ENCODE measurements around the gene PDE4D.

DNA sequence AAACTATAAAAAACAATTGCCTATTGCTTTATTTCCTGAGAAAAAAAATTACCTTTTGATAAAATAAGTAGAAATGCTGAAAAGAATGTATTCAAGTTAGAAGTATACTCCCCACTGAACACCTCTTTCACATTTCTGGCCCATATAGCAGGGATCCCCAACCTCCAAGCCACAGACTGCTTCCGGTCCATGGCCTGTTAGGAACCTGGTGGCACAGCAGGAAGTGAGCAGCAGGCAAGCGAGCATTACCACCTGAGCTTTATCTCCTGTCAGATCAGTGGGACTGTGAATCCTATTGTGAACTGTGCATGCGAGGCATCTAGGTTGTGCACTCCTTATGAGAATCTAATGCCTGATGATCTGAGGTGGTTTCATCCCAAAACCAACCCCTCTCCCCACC lies 746.8 kb downstream of the PDE4D start:
- TF ChIP-seq CTCF (IDR thresholded peaks at IDR 0.05): no peak
- no peak for TF ChIP-seq POLR2A (IDR thresholded peaks at IDR 0.05)

Measured in heart left ventricle (tissue), 13 donors.